Hematopoietic multipotent progenitor cell treated with erythropoietin and hydrocortisone succinate and interleukin-3 and kit ligand, for 6 days (in vitro differentiated cells): ENCODE data around the gene NLGN1.
"Not testable (repeated sequence)": the region's sequence is repeated elsewhere in the genome, so short reads cannot be mapped to it uniquely, and the experiment has no call there.

Experiments used
- DNase-seq: peaks from one replicate; pipeline ENCODE4 v3.0.0-alpha.2; 2015

Gene NLGN1

DNA sequence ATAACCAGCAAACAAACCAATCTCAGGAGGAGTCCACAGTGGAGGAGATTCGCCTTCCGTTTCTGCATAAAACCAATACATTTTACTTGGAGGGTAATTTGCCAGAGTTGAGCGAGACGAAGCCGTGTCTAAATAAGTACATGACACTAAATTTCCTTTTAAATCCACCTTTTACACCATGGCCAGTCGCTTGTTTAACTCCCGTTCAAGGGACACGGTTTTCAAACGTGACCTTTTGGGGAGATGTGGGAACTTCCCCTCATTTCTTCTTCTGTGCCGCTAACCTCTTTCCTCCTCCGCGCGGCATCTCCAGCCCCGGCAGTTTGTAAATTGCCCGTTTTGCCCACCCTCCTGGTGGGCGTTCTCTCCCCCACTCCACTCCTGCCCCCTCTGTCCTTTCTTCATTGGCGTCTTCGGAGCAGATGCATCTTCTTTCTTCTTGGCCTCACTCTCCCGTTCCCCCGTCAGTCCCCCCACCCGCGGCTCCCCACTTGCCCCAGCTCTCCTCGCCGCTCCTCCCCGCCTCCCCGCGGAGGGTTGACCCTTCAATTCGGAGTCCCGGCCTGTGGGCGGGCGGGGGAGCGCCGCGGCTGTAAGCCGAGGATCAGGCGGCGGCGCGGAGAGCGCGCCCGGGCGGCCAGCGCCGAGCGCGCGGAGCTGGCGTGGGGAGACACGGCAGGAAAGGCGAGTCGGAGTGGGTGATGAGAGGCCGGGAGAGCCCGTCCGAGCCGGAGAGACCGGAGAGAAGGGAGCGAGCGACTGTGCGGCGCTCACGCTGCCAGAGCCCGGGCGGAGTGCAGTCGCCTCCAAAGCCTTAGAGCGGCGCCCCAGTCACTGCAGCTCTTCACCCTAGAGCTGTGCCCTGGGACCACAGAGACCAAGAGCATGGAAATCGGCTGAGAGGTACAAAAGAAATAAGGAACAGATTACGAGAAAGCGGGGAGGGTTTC, at the start of gene NLGN1:
TSS of gene NLGN1 (plus strand) at position 584 of the 950 bp plus-strand sequence.
- peak; percentile 49 for DNase-seq

DNA sequence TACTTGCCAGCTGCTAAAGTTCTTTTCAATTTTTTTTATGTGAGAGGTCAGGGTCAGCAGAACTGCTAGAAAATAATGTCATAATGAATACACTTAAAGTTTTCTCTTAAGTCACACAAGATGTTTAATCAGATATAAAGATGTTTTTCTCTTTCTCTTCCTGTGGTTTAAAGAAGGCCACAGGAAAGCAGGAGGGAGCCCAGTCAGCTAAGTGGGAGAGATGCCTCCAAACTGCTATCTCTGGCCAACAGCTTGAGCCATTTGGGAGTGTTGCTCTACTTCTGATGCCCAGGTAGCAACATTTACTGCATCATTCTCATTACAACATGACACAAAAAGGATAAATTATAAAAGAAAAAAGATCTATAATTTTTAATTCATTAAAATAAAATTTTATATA, 45.7 kb upstream of the NLGN1 start:
- DNase-seq: peak; percentile 75

- not testable (repeated sequence) for DNase-seq
Measured at GRCh38 chr3:173353137-173353536, 44.4 kb upstream of the NLGN1 start.

DNA sequence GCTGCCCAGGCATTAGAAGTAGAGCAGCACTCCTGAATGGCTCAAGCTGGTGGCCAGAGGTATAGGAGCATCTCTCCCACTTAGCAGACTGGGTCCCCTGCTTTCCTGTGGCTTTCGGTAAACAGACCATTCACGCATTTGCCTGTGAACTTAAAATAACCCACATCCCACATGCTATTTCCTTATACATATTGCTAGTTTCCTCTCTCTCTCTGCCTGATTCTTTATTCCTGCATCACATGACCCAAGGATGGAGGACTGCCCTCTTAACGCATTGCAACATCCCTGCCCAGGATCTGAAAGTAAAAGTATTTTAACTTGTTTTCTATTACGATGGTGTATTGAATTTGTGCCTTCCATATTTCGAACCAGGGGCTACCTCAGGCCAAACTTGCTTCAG, 43.4 kb upstream of the NLGN1 start:
- no peak for DNase-seq

- peak; percentile 44 for DNase-seq
Measured at GRCh38 chr3:173371848-173372487, 25.6 kb upstream of the NLGN1 start.

- DNase-seq: no peak
Measured at GRCh38 chr3:173380681-173381080, 16.9 kb upstream of the NLGN1 start.

DNA sequence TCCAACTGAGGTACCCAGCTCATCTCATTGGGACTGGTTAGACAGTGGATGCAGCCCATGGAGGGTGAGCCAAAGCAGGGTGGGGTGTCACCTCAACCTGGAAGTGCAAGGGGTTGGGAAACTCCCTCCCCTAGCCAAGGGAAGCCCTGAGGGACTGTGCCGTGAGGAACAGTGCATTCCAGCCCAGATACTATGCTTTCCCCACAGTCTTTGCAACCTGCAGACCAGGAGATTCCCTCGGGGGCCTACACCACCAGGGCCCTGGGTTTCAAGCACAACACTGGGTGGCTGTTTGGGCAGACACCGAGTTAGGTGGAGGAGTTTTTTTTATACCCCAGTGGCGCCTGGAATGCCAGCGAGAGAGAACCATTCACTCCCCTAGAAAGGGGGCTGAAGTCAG, 15.6 kb upstream of the NLGN1 start:
- not testable (repeated sequence) for DNase-seq

DNA sequence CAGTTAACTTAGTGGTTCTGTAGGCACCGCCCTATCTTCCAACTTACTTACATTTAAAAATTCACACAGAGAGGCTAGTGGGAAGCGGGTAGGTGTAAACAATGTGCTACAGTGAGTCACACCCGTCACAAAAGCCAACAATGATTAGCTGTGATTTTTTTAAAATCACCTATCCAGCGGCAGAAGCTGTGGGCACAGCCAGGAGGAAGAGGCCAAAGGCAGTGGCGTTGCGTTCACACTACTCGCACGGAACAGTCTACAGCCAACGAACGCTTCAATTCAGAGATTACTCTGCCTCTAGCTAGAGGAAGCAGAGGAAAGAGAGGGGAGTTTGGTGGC, 2.5 kb upstream of the NLGN1 start:
- no peak for DNase-seq

- peak; percentile 83 for DNase-seq
Measured at GRCh38 chr3:173395412-173396181, 1.9 kb upstream of the NLGN1 start.

DNA sequence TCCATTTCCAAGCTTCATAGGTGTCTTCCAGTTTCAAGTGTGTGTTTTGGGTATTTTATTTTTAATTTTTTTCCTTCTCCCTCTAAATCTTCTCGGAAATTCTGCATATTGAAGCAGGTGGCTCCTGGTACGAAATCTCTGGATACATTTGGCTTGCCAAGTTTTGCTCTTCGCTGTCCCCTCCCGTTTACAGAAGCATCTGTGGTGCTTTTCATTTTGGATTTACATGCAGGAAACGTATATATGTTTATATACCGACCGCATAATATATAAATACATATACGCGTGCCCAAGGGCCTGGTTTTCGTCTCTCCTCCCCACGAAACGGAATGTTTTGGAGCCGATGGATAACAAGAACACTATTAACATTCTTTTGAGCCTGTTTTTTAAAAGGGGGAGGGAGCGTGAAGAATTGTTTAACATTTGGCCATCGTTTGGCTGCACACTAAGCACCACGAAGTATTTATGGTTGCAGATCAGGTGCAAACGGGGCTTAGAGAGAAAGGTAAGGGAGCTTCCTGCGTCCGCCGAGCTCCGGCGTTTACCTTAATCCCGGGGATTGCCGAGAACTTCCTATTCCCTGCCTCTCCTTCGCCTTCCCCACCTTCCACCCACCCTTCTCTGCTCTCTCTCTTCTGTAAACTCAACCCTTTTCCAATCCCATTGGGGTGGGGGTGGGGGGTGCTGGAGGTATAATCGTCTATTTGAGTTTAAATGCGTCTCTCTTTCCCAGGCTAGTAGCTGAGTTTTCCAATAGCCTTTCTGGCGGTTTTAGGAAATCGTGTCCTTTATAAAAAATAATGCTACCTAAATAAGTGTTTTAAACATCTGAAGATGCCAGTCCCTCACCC, 1.1 kb upstream of the NLGN1 start:
- DNase-seq: peak; percentile 11

DNA sequence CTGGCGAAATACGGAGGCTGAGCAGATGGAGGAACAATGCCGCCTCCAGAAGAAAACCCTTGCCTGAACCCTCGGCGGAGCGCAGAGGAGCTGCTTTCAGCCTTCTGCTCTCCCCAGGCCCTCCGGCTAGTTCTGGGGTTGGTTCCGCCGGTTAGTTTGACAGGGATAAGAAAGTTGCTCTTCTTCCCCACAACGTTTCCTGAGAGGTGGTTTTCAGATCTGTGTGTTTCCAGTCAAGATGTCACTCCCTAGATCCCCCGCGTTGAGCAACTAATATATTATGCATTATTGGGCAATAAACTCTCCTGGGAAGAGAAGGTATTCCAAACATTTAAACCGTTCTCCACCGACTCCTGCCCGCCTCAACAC, 551 bp downstream of the NLGN1 start:
- no peak for DNase-seq

DNA sequence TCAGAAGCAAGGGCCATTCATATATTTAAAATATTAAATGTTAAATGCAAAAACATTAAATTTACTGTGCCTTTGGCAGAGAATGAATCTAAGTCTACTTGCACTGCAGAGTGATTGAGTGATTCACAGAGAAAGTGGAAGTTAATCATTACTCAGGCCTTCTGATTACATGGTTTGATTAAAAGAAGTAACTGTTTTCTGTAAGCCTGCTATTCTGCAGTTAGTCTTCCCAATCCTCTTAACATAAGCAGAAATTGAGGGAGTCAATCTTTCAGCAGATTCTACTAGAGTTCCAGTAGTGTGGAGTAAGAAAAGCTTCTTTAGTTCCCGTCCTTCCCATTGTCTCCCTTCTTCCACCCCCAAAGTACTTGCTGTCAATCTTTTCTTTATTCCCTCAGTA, 1.5 kb downstream of the NLGN1 start:
- no peak for DNase-seq

GRCh38 chr3:173401369-173401768, 3.8 kb downstream of the NLGN1 start:
- DNase-seq: no peak

GRCh38 chr3:173402656-173403055, 5.1 kb downstream of the NLGN1 start:
- no peak for DNase-seq

GRCh38 chr3:173403376-173403775, 5.8 kb downstream of the NLGN1 start:
- no peak for DNase-seq

GRCh38 chr3:173404156-173404555, 6.6 kb downstream of the NLGN1 start:
- no peak for DNase-seq

DNA sequence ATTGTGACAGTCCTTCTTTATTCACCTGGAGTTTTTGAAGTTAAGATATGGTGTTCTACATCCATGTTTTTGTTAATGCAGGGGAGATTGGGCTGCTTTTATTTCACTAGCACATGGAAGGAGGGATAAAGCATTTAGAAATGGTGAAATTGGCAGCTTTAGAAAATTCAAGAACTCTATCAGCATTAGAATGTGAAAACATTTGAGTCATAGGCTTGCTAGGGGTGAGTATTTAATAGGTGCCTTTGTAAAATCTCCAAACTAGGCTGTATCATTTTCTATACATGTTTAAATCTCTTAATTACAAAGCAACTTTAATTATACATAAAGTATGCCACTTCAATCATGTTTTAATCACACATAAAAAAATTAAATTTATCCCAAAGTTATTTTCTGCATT, 12.9 kb downstream of the NLGN1 start:
- no peak for DNase-seq

DNA sequence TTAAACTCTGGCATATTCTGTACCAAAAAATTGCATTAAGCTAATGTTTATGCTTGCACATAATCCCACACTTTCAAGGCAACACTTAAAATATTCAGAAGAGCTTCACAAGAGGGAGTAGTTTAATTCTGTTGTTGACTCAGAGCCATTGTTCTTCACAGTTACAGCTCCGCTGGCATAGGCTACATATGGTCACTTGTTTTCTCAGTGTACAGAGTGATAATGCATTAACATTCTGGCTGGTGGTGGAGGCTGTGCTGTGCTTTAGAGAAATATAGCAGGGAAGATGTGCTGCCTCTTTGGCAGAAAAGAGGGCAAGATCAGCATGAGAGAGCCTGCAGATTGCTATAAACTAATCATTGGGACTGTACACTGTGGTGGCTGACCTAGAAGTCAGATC, 13.3 kb downstream of the NLGN1 start:
- no peak for DNase-seq

- DNase-seq: peak; percentile 57
Measured at GRCh38 chr3:173411375-173411973, 13.9 kb downstream of the NLGN1 start.

GRCh38 chr3:173416070-173416469, 18.5 kb downstream of the NLGN1 start:
- DNase-seq: no peak

- no peak for DNase-seq
Measured at GRCh38 chr3:173429076-173429475, 31.5 kb downstream of the NLGN1 start.

DNA sequence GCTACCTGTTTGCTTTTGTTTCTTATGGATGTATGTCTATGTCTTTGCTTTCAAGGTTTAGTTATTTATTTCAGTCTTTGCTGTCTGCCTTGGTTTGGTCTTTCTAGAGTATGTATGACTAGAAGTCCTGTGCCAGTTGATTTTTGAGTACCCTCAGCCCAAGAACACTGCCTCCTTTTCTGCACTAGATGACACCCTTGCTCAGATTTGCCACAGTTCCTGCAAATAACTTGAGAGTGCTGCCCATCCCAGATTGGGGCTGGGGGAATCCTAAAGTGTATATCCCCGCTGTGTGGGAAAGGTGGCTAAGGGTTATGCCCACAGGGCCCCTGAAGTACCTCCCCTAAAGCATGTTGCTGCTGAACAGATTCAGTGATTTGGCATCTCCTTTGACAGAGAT, 32.0 kb downstream of the NLGN1 start:
- DNase-seq: no peak
